Thyroid gland (tissue), 4 donors: ENCODE results near the gene NFE2L3.
A peak's percentile ranks its signal among the peaks of the same experiment; 100 is the strongest.

Experiments used
- POLR2A ChIP-seq, 2 donors: fragments of 450-650 bp; IDR thresholded peaks; one replicate each; pipeline ENCODE4 v1.6.1; 2017; ENCODE audit warnings: antibody characterized with exemption in 2 of 2, mild to moderate bottlenecking in 2 of 2, moderate library complexity in 1 of 2
- TF ChIP-seq, protein P1 (sequence below), 6 experiments: fragments of 200-600 bp in 3 of 6; fragments of 450-650 bp in 3 of 6; sonication (generic) in 3 of 6; IDR thresholded peaks; one replicate each; pipeline ENCODE4 v1.5.1; 2016 to 2019; ENCODE audit warnings: antibody characterized with exemption in 6 of 6, mild to moderate bottlenecking in 2 of 6, inconsistent platforms in 1 of 6, moderate library complexity in 1 of 6

DNA sequence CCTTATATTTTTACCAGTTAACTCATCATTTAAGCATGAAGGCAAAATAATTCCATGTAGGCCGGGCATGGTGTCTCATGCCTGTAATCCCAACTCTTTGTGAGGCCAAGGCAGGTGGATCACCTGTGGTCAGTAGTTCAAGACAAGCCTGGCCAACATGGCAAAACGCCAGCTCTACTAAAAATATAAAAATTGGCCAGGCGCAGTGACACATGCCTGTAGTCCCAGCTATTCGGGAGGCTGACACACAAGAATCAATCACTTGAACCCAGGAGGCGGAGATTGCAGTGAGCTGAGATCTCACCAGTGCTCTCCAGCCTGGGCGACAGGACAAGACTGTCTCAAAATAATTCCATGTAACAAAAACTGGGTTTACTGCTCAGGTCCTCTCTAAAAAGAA lies 30.3 kb downstream of the NFE2L3 start:
- TF ChIP-seq, protein P1, sequence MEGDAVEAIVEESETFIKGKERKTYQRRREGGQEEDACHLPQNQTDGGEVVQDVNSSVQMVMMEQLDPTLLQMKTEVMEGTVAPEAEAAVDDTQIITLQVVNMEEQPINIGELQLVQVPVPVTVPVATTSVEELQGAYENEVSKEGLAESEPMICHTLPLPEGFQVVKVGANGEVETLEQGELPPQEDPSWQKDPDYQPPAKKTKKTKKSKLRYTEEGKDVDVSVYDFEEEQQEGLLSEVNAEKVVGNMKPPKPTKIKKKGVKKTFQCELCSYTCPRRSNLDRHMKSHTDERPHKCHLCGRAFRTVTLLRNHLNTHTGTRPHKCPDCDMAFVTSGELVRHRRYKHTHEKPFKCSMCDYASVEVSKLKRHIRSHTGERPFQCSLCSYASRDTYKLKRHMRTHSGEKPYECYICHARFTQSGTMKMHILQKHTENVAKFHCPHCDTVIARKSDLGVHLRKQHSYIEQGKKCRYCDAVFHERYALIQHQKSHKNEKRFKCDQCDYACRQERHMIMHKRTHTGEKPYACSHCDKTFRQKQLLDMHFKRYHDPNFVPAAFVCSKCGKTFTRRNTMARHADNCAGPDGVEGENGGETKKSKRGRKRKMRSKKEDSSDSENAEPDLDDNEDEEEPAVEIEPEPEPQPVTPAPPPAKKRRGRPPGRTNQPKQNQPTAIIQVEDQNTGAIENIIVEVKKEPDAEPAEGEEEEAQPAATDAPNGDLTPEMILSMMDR (IDR thresholded peaks at IDR 0.05), result no peak
- peak in 1 of 2 donors; percentile 14 for TF ChIP-seq POLR2A (IDR thresholded peaks at IDR 0.05)
